Caki2 (cell line): ENCODE measurements around the gene ANKS6. TPM values are rescaled to one million over a fixed set of nuclear protein-coding genes. Genes with fewer than 3 reads are reported as not detected.

Source experiments
- DNase-seq: peaks from one replicate; pipeline ENCODE4 v3.0.0-alpha.2; 2015; ENCODE audit warnings: low read depth
- in situ Hi-C: cut with HindIII; loops from 2 replicates; pipeline ENCODE4 v1.10.0; 2016; ENCODE audit warnings: low sequenced_read_pairs, low pct_unique_long_range_greater_than_20kb, mixed read lengths
- total RNA-seq: library from RNA; depleted of rRNA; stranded (reverse); fragments of >200 nt; shearing (Covaris generic); gene quantifications from 2 replicates; pipeline ENCODE4 v1.2.3, GENCODE V29; 2014; ENCODE audit warnings: low replicate concordance

Gene ANKS6
- total RNA-seq, 1 experiment from 2014 or later, result 106 TPM

GRCh38 chr9:98755006-98755618 lies 41.2 kb downstream of the ANKS6 start:
- DNase-seq, result no peak
- in situ Hi-C loops, result no loop called here

- in situ Hi-C loops, result no loop called here
Observed at GRCh38 chr9:98751210-98751609, 45.1 kb downstream of the ANKS6 start.

GRCh38 chr9:98750364-98751060 lies 45.8 kb downstream of the ANKS6 start:
- no peak for DNase-seq
- in situ Hi-C loops, result no loop called here

More at GRCh38 chr9:98751210-98751609, 45.1 kb downstream of the ANKS6 start:
- DNase-seq, result no peak

- DNase-seq, result no peak
- in situ Hi-C loops, result no loop called here
Observed at GRCh38 chr9:98747476-98747875, 48.9 kb downstream of the ANKS6 start.

- no peak for DNase-seq
- in situ Hi-C loops, result no loop called here
Observed at GRCh38 chr9:98745470-98745869, 50.9 kb downstream of the ANKS6 start.

- DNase-seq, result no peak
- in situ Hi-C loops, result no loop called here
Observed at GRCh38 chr9:98743818-98744611, 52.3 kb downstream of the ANKS6 start.

- DNase-seq, result no peak
- in situ Hi-C loops, result no loop called here
Observed at GRCh38 chr9:98743329-98743728, 53.0 kb downstream of the ANKS6 start.

- in situ Hi-C loops, result no loop called here
- no peak for DNase-seq
Observed at GRCh38 chr9:98742325-98743280, 53.8 kb downstream of the ANKS6 start.

- no peak for DNase-seq
- in situ Hi-C loops, result no loop called here
Observed at GRCh38 chr9:98740226-98740881, 56.0 kb downstream of the ANKS6 start.

GRCh38 chr9:98738741-98739140 lies 57.6 kb downstream of the ANKS6 start:
- DNase-seq, result no peak
- in situ Hi-C loops, result no loop called here

GRCh38 chr9:98736226-98736625 lies 60.1 kb downstream of the ANKS6 start:
- no peak for DNase-seq
- in situ Hi-C loops, result no loop called here

- DNase-seq, result no peak
- in situ Hi-C loops, result no loop called here
Observed at GRCh38 chr9:98732801-98733200, 63.6 kb downstream of the ANKS6 start.

- in situ Hi-C loops, result no loop called here
- no peak for DNase-seq
Observed at GRCh38 chr9:98732091-98732490, 64.3 kb downstream of the ANKS6 start.

GRCh38 chr9:98730871-98731270 lies 65.5 kb downstream of the ANKS6 start:
- in situ Hi-C loops, result no loop called here
- no peak for DNase-seq

GRCh38 chr9:98728500-98728899 lies 67.9 kb downstream of the ANKS6 start:
- DNase-seq, result no peak
- in situ Hi-C loops, result no loop called here

- no peak for DNase-seq
- in situ Hi-C loops, result no loop called here
Observed at GRCh38 chr9:98727428-98727827, 68.9 kb downstream of the ANKS6 start.

GRCh38 chr9:98726735-98727134 lies 69.6 kb downstream of the ANKS6 start:
- no peak for DNase-seq
- in situ Hi-C loops, result no loop called here
